GM10847 (cell line): ENCODE results near the gene FLYWCH2.
A peak's percentile ranks its signal among the peaks of the same experiment; 100 is the strongest.

Source experiments
- POLR2A ChIP-seq: IDR thresholded peaks from 2 replicates; pipeline ENCODE4 v1.6.1; 2011; ENCODE audit not compliant: insufficient read length; ENCODE audit errors: extremely low read depth

Gene FLYWCH2, protein sequence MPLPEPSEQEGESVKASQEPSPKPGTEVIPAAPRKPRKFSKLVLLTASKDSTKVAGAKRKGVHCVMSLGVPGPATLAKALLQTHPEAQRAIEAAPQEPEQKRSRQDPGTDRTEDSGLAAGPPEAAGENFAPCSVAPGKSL

DNA sequence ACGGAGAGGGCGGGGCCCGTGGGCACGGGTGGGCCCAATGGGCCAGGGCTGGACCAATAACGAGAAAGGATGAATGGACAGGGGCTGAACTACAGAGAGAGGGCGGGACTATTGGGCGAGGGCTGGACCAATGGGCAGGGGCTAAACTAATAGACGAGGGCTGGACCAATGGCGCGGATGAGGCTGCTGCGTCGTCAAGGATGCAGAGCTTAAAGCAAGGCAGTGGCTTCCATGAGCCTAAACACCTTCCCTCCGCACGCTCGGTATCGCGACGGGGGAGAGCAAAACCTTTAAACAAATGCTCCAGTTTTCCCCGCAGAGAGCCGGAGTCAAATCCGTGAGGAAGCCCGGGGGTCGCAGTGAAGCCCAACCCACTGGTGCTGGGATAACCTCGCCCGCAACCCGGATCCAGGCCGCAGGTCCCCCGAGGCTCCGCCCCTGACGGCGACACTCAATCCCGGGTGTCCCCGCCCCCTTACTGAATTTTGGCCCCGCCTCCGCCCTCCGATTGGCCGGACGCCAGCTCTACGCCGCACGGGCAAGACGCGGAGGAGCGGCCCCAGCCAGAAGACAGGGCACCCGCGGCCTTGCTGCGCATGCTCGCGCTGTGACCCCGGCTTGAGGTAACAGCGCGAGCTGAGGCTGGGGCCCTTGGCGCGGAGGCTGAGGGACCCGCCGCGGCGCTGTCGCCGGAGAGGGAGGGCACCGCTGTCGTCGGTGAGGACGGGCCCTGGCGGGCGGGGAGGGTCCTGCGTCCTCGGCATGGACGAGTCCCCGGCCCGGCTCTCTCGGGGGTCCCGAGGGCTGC lies at the start of gene FLYWCH2:
FLYWCH2 (plus strand) TSS at position 566 of the 808 bp plus-strand sequence. CDS start 13,235 bp downstream, outside the sequence.
- peak; percentile 78 for TF ChIP-seq POLR2A

DNA sequence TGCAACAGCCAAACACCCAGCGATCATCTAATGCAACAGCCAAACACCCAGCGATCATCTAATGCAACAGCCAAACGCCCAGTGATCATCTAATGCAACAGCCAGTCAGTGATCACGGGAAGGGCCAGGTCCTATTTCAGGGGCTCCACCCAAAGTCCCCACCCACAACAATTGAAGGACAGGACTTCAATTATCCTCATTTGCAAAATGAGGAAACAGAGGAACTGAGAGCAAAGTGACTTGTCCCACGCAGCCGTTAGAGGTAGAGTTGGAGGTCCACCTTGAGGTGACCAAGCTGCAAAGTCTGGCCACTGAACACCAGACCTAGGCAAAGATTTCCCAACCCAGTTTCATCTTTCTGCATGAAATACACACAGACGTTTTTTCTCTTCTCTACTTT lies 49.2 kb upstream of the FLYWCH2 start:
- TF ChIP-seq POLR2A, result no peak

DNA sequence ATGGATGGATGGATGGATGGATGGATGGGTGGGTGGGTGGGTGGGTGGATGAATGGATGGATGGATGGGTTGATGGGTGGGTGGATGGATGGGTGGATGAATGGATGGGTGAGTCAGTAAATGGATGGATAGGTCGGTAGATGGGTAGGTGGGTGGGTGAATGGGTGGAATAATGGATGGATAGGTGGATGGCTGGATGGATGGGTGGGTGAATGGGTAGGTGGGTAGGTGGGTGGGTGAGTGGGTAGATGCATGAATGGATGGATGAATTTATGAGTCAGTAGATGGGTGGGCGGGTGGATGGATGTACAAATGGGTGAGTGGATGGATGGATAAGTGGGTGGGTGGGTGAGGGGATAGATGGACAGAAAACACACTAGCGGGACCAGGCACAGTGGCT lies 48.0 kb upstream of the FLYWCH2 start:
- TF ChIP-seq POLR2A, result no peak

DNA sequence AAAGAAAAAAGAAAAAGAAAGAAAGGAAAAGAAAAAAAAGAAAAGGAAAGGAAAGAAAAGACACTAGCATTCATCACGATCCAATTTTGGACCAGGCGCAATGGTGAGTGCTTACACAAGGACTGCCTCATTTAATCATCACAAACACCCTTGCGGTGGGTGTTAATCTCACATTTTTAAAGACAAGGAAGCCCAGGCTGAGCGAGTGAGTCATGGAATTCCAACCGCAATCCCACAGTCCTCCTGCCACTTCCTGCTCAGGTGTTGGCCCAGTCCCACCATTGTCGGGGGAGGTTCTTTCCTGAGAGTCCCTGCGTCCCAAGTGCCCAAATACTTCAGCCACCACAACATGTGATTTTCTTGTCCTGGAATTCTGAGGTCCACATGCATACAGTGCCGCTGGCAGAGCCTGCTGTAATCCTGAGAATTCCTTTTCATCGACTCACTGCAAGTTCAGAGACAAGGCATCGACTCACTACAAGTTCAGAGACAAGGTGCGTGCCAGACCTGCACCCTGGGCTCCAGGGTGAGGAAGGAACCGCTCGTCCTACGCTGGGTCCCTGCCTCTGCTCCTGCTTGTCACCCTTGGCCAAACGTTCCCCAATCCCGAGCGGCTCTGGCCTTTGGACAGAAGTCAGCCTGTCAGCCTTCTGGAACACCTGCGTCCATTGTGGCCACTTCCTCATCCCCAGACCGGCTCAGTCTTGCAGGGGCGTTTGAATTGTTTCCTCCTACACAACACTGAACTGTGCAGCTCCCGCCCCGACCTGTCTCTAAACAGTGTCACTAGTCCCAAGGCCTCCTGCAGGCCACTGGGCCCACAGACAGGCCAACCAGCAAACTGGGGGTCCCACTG lies 47.1 kb upstream of the FLYWCH2 start:
- TF ChIP-seq POLR2A, result no peak

DNA sequence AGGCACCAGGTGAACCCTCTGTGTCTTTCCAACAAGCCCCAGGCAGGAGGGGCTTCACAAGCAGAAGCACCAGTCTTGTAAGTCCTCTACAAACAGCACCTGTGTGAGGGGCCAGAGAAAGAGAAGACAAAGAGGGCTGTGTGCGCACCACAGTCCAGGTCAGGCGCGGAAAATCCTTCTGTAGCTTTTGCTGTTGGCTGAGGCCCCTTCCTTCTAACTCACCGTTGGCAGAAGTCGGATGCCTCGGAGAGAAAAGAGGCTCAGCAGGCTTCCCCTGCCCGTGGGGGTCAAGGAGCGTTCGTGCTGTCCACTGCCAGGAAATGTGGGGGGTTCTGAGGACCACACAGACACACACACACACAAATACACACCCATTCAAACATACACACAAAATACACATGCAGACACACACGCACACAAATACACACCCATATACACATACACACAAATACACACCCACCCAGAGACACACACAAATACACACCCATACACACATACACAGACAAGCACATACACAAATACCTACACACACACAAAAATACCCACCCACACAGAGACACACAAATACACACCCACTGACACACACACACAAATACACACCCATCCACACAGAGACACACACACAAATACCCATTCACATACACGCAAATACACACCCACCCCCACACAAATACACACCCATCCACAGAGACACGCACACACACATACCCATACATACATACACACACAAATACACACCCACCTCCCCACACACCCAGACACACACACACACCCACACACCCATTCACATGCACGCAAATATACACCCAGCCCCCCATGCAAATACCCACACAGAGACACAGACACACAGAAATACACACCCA lies 46.1 kb upstream of the FLYWCH2 start:
- TF ChIP-seq POLR2A, result no peak

DNA sequence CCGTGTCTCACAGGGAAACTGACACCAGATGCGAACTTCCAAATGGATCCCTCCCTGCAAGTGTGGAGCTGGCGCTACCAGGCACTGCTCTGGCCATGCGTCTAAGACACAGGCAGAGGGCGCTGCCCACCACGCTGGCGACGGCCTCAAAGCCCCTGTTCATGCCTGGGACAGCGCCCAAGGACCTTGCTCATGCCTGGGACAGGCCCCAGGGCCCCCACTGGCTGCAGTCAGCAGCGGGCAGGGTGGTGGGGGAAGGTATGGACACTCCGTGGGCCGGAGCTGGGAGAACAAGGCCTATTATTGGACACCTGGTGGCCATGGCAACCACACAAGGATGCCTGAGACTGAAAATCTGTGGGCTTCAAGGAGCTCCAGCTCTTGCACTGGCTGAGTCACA lies 44.1 kb upstream of the FLYWCH2 start:
- TF ChIP-seq POLR2A, result no peak

DNA sequence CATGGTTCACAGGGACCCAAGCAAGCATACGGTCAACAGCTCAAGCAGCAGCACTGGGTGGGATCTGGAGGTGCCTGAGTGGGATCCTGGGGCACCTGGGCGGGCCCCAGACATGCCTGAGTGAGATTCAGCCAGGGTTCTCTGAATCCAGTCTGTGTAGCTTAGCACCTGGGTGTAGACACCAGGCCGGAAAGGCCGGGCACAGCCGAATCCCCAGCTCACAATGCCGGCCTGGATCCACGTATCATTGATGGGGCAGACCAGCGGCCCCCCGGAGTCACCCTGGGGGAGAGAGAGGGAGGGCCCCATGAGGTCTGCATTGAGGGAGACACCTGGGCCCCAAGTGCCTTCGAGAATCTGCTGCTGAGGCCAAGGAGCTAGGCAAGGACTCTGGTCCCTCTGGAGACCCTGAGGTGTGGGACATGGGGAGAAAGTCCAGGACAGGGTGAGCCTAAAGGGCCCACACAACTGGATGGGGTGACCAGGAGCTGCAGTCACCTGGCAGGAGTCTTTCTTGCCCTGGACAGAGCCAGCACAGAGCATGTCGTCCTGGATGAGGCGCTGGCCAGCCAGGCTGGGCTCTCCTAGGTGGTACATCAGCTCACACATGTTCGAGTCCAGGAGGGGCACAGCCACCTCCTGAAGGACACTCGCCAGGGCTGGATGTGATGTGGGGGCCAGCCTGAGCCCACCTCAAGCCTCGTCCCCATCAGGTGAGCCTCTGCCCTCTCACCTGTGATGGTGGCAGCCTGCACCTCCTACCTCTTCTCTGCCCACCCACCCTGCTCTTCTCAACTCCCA lies 43.2 kb upstream of the FLYWCH2 start:
- no peak for TF ChIP-seq POLR2A

DNA sequence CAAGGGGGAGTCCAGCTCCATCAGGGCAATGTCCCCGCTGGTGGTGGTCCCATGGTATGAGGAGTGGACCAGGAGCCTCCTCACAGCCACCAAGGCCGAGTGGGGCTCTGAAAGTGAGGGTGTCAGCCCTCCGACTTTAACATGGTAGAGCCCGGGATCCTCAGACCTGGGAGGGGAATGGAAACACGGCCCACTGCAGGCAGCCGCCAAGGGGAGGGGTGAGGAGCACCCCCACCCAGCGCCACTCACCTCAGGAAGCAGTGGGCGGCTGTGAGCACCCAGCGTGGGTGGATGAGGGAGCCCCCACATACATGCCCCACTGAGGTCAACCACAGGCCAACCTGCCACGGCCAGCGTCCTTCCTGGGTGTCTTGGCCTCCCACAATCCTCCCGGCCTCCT lies 42.1 kb upstream of the FLYWCH2 start:
- TF ChIP-seq POLR2A, result no peak

DNA sequence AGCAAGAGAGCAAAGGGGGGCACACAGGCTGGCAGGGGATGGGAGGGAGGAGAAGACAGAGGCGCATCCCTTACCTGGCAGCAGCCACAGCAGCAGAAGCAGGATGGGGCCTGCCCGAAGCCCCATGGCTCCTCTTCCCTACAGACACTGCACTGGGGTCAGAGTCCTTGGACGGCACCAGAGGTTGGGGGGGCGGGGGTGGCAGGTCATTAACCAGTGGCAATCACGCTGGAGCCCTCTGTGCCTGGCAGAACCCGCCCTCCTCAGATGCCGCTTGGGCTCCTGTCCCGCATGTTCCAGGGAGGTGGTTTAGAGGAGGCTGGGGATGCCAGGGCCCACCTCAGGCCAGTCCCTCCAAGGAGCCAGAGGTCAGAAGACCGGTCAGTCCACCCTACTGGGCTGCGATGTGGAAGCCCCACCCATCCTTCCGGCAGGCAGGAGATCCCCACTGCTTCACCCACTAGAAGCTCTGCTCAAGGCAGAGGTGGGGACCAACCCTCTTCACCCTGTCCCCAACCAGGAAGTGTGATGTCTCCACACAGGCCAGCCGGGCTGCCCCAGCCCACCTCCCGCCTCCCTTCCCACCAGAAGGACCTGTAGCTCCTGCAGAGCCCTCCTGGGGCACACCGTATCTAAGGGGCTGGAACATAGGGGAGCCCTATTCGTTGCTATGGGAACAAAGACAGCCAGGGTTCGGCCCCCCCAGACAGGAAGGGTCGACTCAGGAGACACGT lies 41.2 kb upstream of the FLYWCH2 start:
- no peak for TF ChIP-seq POLR2A

DNA sequence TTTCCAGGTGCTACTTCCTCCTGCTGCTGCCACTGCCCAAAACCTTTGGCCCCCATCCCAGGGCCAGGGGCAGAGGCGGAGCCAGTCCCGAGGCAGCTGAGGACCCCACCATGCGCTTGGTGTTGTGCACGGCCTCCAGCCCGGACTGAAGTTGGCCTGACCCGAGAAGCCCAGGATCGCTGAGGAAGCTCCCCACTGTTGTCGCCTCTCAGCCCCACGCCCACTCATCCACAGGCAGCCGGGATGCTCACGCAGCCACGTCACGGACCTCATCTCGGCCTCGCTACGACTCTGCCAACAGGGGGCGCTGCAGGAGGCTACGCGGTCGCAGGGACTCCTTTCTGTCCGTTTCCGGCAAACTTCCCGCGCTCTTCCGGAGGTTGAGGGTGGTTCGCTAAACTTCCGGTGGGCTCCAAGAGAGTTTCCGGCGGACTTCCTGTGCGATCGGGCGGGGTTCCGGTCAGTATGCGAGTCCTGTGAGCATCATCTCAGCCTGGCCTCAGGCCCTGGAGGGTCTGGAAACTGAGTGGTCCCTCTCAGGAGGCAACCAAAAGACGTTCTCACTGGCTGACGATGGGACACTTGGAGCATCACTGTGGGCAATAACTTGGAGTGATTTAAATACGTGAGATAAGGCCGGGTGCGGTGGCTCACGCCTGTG lies 40.5 kb upstream of the FLYWCH2 start:
- no peak for TF ChIP-seq POLR2A

DNA sequence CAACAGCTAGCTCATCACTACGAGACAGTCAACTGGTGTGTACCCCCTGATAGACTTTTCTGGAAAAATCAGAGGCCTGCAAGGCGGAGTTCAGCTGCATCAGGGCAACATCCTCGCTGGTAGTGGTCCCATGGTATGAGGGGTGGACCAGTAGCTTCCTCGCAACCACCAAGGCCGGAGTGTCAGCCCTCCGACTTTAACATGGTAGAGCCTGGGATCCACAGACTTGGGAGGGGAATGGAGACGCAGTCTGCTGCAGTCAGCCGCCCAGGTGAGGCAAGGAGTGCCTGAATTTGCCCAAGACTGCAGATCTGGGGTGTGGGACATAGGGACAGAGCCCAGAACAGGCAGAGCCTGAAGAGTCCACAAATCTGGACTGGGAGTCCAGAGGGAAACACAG lies 39.5 kb upstream of the FLYWCH2 start:
- TF ChIP-seq POLR2A, result no peak

DNA sequence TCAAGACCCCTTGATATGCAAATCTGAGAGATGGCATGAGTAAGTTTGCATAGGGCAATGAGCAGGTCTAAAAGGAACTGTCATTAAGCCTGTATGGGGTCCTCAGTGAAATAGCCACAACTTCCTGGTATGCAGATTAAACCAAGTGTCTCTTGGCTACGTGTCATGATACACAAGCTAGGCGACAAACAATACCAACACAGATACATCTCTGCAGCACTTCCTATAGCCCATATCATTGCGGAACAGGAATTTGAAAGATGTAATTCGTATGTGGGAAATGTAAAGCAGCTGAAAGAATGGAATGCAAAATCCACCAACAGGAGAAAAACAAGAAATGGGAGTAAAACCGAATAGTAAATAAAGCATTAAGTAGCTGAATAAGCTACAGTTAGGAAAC lies 37.9 kb upstream of the FLYWCH2 start:
- no peak for TF ChIP-seq POLR2A

DNA sequence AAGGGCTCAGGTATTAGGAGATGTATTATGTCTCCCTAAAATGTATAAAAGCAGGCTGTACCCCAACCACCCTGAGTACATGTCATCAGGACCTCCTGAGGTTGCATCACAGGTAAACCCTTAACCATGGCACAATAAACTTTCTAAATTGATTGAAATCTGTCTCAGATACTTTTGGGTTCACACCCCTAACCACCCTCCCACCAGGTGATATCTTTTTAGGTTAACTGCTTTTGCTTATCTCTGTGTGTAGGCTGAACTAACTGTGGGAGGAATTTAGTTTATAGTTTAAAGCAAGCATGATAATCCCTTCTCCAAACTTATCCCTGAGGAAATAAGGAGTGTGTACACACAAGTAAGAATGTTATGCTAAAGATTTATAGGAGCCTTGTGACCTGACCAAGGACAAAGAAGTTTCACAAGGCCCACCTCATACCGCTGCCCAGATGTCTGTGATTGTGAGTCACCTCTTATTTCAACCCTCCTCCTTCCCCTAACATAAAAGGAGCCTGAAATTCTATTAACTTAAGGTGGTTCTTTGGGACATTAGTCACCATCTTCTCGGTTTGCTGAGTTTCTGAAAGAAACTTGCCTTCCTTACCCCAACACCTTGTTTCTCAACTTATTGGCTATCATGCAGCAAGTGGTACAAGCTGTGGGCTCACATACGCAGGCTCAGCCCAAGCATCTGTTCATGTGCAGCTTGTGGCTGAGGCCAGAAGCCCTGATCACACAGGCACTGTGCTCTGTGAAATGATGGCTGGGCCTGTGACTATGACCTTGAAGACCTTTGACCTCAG lies 36.3 kb upstream of the FLYWCH2 start:
- TF ChIP-seq POLR2A, result no peak
